ENCODE measurements around the gene WNT9A.
"Not testable (repeated sequence)": the region's sequence is repeated elsewhere in the genome, so short reads cannot be mapped to it uniquely, and the experiment has no call there.

Gene WNT9A

GRCh38 chr1:227947676-227948492, at the start of gene WNT9A:
TSS of gene WNT9A (minus strand) at chr1:227947932. CDS start at chr1:227947887, 45 bp downstream.
- peak; percentile 55 for DNase-seq (ENCODE audit: low spot score)

- no peak for DNase-seq (ENCODE audit: low spot score)
Observed at GRCh38 chr1:227996187-227996950, 48.6 kb upstream of the WNT9A start.

GRCh38 chr1:227994632-227995300, 47.0 kb upstream of the WNT9A start:
- no peak for DNase-seq (ENCODE audit: low spot score)

GRCh38 chr1:227987181-227987580, 39.4 kb upstream of the WNT9A start:
- DNase-seq (ENCODE audit: low spot score) = no peak

GRCh38 chr1:227975583-227976283, 28.0 kb upstream of the WNT9A start:
- DNase-seq (ENCODE audit: low spot score) = not testable (repeated sequence)

- DNase-seq (ENCODE audit: low spot score) = not testable (repeated sequence)
Observed at GRCh38 chr1:227973724-227974288, 26.1 kb upstream of the WNT9A start.

GRCh38 chr1:227972843-227973374, 25.2 kb upstream of the WNT9A start:
- not testable (repeated sequence) for DNase-seq (ENCODE audit: low spot score)

GRCh38 chr1:227972283-227972679, 24.5 kb upstream of the WNT9A start:
- DNase-seq (ENCODE audit: low spot score) = not testable (repeated sequence)

GRCh38 chr1:227971643-227972282, 24.0 kb upstream of the WNT9A start:
- DNase-seq (ENCODE audit: low spot score) = not testable (repeated sequence)

- DNase-seq (ENCODE audit: low spot score) = not testable (repeated sequence)
Observed at GRCh38 chr1:227971216-227971615, 23.5 kb upstream of the WNT9A start.

- DNase-seq (ENCODE audit: low spot score) = not testable (repeated sequence)
Observed at GRCh38 chr1:227970076-227970995, 22.6 kb upstream of the WNT9A start.

- DNase-seq (ENCODE audit: low spot score) = not testable (repeated sequence)
Observed at GRCh38 chr1:227967815-227968214, 20.1 kb upstream of the WNT9A start.

- not testable (repeated sequence) for DNase-seq (ENCODE audit: low spot score)
Observed at GRCh38 chr1:227966733-227967132, 19.0 kb upstream of the WNT9A start.

- no peak for DNase-seq (ENCODE audit: low spot score)
Observed at GRCh38 chr1:227961651-227962466, 14.1 kb upstream of the WNT9A start.

- DNase-seq (ENCODE audit: low spot score) = no peak
Observed at GRCh38 chr1:227959325-227959860, 11.7 kb upstream of the WNT9A start.

- no peak for DNase-seq (ENCODE audit: low spot score)
Observed at GRCh38 chr1:227958617-227959324, 11.0 kb upstream of the WNT9A start.

GRCh38 chr1:227955808-227956207, 8.1 kb upstream of the WNT9A start:
- DNase-seq (ENCODE audit: low spot score) = no peak
